Superior temporal gyrus (tissue), 1 donor: Measurements from ENCODE around the gene KRTAP12-2.
"Not testable (repeated sequence)": the region's sequence is repeated elsewhere in the genome, so short reads cannot be mapped to it uniquely, and the experiment has no call there.

Source experiments
- DNase-seq: peaks from one replicate; pipeline ENCODE4 v3.0.0-alpha.2; 2016; ENCODE audit errors: extremely low spot score

The KRTAP12-2 gene

GRCh38 chr21:44650265-44650972, 16.3 kb downstream of the KRTAP12-2 start:
- no peak for DNase-seq

DNA sequence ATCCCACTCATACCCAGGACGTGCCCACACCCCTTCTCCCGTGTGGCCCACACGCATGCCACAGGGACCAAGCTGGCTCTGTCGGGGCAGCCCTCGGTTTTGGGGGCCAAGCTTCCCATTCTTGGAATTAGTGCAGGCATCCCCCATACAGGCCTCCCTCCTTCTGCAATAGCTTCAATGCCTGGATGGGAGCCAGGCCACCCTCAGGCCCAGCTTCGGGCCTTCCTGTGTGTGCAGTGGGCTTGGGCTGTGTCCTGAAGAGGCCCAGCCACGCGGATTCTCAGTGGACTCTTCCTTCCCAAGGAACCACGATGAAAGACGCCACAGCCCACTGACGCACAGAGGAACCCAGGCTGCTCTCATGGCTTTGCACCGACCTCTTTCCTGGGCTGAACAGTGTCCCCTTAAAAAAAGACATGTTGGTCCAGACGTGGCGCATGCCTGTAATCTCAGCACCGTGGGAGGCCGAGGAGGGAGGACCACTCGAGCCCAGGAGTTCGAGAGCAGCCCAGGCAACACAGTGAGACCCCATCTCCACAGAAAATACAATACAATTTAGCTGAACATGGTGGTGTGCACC, 17.1 kb downstream of the KRTAP12-2 start:
- no peak for DNase-seq

GRCh38 chr21:44648557-44649311, 18.0 kb downstream of the KRTAP12-2 start:
- DNase-seq = no peak

DNA sequence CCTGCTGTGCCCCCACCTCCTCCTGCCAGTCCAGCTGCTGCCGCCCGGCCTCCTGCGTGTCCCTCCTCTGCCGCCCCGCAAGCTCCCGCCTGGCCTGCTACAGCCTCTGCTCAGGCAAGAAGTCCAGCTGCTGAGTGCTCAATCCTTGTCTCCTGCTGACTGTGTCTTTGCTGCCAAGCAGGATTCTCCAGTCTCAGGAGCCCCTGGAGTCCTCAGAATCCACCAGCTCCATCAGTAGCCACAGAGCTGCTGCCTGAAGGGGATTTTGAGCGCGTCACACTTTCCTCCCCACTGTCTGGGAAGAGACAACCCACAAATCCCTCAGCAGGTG, 19.5 kb downstream of the KRTAP12-2 start:
- no peak for DNase-seq

DNA sequence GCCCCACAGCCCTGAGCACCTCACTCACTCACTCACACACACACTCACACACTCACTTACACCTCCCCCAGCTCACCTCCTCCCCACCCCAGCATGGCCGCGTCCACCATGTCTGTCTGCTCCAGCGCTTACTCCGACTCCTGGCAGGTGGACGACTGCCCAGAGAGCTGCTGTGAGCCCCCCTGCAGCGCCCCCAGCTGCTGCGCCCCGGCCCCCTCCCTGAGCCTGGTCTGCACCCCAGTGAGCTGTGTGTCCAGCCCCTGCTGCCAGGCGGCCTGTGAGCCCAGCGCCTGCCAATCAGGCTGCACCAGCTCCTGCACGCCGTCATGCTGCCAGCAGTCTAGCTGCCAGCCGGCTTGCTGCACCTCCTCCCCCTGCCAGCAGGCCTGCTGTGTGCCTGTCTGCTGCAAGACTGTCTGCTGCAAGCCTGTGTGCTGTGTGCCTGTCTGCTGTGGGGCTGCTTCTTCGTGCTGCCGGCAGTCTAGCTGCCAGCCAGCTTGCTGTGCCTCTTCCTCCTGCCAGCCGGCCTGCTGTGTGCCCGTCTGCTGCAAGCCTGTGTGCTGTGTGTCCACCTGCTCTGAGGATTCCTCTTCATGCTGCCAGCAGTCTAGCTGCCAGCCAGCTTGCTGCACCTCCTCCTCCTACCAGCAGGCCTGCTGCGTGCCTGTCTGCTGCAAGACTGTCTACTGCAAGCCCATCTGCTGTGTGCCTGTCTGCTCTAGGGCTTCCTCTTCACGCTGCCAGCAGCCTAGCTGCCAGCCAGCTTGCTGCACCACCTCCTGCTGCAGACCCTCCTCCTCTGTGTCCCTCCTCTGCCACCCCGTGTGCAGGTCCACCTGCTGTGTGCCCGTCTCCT, 20.1 kb downstream of the KRTAP12-2 start, which contains the start of gene KRTAP10-11:
TSS of gene KRTAP10-11 (plus strand) at position 49 of the 856 bp plus-strand sequence. CDS start at position 94, 45 bp downstream.
- DNase-seq = not testable (repeated sequence)

GRCh38 chr21:44644878-44645277, 21.8 kb downstream of the KRTAP12-2 start:
- no peak for DNase-seq

GRCh38 chr21:44643741-44644310, 22.9 kb downstream of the KRTAP12-2 start:
- no peak for DNase-seq

DNA sequence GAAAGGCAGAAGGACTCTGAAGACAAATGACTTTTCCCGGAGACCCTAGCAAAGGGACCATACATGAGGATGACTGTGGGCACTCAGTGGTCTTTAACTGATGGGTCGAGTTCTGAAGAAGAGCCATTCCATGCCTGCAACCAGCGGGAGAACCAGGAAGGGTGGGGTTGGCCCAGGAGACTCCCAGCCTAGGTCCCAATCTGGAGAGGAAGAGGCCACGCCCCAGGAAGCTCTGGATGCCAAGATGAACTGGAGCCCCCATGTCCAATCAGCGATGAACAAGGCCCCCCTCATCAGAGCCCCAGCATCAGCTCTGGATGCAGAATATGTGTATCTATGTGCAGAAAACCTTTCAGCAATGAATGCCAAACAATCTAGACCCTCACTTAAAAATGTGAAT, 26.0 kb downstream of the KRTAP12-2 start:
- no peak for DNase-seq

DNA sequence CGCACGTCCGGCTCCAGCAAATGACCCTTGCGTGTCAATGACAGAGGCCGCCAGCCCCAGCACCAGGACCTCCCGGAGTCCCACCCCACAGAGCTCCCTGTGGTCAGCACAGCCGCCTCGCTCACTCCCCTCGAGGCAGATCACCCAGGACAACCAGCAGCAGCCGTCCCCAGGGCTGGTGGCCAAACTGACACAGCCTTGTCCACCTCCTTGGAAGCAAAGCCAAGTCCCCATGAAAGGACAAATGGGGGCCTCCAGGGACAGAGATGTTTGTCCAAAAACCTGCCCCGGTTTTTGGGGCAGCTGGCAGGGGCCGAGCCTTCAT, 27.4 kb downstream of the KRTAP12-2 start:
- DNase-seq = no peak

GRCh38 chr21:44638506-44639330, 28.0 kb downstream of the KRTAP12-2 start:
- not testable (repeated sequence) for DNase-seq

DNA sequence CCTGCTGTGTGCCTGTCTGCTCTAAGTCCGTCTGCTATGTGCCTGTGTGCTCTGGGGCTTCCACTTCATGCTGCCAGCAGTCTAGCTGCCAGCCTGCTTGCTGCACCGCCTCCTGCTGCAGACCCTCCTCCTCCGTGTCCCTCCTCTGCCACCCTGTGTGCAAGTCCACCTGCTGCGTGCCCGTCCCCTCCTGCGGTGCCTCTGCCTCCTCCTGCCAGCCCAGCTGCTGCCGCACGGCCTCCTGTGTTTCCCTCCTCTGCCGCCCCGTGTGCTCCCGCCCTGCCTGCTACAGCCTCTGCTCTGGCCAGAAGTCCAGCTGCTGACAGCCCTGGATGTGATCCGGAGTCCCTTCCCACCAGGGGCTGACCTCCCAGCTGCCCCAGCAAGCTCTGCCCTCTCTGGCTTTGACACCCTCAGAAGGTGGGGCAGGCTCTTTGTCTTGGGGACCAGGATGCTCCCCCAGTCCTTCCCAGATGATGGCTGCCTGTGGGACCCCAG, 28.8 kb downstream of the KRTAP12-2 start:
- DNase-seq = not testable (repeated sequence)

- no peak for DNase-seq
Observed at GRCh38 chr21:44637018-44637850, 29.5 kb downstream of the KRTAP12-2 start, which contains the start of gene KRTAP10-10. TSS of gene KRTAP10-10 (plus strand) at chr21:44637356. CDS start at chr21:44637418, 62 bp downstream.

DNA sequence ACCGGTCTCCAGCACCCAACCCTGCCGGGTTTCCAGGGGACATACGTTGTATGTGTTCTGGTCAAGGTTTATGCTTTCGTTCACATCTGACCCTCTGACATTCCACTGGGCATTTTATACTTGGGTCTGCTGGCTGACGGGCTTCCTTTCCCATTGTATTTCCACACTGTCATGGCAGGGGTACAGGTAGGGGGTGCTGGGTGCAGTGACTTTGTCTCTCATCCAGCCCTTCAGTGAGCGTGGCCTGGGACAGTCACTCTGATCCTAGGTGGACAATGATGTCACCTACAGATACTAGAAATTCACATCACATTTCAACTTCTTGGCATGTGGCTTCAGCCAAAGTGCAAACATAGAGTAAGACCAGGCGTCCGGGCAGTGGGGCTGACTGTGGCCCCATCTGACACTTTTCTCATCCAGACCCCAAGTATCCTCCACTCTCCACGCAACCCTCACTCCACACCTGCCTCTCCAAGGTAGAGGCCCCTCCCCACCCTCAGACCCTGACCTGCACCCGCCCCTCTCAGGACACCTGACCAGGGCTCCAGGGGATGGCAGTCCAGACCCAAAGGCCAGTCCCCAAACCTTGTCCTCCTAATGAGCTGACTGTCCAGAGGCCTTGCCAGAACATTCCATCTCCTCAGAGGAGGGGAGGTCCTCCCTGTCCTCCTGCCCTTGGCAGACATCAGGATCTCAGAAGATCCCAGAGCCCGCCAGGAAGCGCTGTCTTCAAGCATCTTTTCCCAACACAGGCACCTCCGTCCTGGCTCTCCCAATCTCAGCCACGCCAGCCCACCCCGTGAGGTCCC, 30.3 kb downstream of the KRTAP12-2 start:
- no peak for DNase-seq

DNA sequence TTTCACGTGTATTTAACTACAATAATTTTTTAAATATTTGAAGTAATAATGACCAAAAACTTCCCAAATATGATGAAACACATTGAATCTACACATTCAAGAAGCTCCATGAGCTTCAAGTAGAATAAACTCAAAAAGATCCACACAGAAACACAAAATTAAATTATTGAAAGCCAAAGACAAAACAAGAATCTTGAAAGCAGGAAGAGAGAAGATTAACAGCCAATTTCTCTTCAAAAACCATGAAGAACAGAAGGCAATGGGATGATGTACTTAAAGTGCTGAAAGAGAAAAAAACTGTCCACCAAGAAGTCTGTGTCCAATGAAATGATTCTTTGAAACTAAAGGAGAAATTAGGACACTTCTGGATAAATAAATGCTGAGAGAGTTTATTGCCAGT, 34.7 kb downstream of the KRTAP12-2 start:
- no peak for DNase-seq

- no peak for DNase-seq
Observed at GRCh38 chr21:44630440-44630839, 36.3 kb downstream of the KRTAP12-2 start.

- no peak for DNase-seq
Observed at GRCh38 chr21:44628707-44629391, 37.9 kb downstream of the KRTAP12-2 start.

GRCh38 chr21:44627831-44628233, 38.9 kb downstream of the KRTAP12-2 start:
- not testable (repeated sequence) for DNase-seq

DNA sequence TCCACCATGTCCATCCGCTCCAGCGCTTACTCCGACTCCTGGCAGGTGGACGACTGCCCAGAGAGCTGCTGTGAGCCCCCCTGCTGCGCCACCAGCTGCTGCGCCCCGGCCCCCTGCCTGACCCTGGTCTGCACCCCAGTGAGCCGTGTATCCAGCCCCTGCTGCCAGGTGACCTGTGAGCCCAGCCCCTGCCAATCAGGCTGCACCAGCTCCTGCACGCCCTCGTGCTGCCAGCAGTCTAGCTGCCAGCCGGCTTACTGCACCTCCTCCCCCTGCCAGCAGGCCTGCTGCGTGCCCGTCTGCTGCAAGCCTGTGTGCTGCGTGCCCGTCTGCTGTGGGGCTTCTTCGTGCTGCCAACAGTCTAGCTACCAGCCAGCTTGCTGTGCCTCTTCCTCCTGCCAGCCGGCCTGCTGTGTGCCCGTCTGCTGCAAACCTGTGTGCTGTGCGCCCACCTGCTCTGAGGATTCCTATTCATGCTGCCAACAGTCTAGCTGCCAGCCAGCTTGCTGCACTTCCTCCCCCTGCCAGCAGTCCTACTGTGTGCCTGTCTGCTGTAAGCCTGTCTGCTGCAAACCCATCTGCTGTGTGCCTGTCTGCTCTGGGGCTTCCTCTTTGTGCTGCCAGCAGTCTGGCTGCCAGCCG, 39.4 kb downstream of the KRTAP12-2 start:
- not testable (repeated sequence) for DNase-seq
